IPS DF 19.7 (cell line): Measurements from ENCODE around the gene FHIT.

ENCODE experiments used
- DNase-seq: peaks from one replicate; pipeline ENCODE4 v3.0.0-alpha.2; 2013; ENCODE audit warnings: low read depth, low spot score

FHIT gene

DNA sequence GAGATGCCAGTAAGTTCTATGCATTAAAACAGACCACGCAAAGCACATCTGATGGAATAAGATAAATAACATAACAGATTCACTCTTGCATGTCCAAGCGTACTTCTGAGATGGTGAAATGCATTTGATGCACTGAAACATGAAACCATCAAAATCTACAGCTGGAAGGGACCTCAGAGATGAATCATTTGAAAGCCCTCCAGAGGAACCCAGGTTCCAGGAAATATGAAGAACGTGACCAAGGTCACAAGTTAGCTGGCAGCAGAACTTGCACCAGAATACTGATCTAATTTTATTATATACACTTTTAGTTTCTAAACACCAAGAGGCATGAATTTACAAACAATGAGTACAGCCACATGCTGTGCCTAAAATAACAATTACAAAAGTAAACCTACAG is 957.1 kb downstream of the FHIT start:
- no peak for DNase-seq

DNA sequence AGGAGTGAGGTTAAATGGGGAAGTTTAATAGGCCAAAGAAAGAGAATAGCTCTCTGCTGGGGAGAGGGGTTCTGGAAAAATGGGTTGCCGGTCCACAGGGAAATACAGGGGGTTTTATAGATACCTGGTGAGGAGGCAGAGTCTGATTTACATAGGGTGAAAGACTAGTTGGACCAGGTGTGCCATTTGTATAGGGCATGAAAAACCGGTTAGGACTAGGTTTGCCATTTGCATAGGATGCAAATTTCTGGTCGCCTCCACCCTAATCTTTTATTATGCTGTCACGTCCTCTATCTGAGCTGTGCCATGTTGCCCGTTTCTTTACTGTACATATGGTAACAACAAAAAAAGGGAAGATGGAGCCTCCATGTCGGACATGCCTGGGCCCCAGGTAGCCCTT is 960.1 kb downstream of the FHIT start:
- no peak for DNase-seq

DNA sequence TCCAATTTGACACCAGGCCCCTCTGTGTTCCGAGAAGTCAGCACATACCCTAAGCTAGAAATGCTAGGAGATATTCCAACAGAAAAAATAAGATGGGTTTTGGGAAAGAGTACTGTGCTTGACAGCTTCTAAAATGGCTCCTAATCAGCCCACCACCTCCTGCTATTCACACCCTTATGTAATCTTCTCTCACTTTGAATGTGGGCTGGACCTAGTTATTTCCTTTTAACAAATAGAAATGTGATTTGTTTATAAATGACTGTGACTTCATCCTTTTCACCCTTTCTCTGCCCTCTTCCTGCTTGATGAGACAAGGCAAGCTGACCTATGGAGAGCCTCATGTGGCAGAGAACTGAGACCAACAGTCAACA is 961.1 kb downstream of the FHIT start:
- DNase-seq, result no peak

DNA sequence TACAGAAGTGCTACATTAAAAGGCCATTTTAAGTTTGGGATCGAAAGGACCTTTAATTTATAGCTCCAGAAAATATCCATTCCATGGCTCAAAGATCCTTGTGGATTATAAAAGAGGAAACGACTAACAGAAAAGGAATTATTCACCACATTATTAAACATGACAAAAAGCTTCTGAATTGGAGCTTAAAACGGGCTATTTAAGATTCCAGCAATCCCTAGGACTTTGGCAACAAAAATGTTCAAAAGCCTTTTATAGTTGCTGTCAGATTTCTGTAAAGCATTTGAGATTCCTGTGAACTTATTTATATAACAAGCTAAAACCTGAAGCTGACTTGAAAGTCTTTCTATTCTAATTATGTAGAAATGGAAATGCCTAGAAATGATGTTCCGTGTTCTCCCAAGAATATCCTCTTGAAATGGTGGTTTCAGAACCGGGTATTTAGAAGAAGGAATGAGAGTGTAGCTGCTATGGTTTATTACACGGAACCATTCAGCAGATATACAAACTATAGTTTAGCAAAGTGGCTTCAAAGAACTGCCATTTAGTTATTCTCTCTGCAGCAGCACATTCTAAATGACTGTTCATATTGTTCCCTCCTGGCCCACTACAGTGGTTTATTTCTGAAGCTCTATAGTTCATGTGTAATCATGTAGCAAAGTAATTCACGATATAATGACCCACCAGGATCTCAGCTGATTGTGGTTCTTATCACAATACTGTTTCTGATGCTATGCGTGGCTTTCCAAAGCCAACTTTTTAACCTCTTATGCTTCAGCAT is 961.7 kb downstream of the FHIT start:
- DNase-seq, result no peak

DNA sequence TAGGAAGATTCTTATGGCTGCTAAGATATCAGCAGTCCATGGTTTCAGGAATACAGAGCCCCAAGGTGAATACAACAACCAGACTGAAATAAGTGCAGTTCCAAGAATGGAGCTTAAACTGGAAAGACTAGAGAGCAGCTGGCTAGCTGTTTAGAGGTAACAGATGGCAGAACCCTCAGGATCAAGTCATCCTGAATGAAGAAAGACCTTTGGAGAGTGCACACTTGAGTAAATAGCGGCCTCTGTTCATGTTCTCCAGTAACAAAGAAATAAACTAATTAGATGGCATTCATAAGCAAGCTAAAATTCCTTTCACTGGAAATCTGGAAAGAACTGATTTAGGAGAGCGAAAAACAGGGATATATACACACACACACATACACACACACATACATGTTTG is 968.4 kb downstream of the FHIT start:
- no peak for DNase-seq

DNA sequence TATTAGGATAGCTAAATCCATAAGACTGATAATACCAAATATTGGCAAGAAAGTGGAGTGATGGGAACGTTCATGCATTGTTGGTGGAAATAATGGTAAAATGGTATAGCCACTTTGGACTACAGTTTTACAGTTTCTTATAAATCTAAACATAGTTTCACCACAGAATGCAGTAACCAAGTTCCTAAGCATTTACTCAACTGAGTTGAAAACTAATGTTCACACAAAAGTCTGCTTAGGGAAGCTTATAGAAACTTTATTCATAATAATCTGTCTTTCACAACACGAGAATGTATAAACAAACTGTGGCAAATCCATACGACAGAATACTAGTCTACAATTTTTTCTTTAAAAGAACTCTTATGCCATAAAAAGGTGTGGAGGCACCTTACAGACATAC is 969.3 kb downstream of the FHIT start:
- no peak for DNase-seq

DNA sequence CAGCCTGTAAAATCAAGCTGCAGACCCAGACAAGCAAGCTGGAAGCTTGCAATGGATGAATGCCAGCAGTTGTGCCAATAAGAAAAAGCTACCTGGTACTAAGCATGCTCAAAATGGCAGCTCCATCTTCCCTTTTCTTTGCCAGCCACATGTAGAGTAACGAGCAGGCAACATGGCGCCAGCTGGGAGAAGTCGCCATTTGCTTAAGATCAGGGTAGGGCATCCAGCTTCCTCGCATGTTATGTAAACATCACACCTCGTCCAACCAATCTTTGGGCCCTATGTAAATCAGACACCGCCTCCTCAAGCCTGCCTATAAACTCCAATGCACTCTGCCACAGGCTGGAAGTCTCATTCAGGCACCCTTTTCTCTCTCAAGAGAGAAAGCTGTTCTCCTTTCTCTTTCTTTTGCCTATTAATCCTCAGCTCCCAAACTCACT is 973.9 kb downstream of the FHIT start:
- DNase-seq, result peak; percentile 7

DNA sequence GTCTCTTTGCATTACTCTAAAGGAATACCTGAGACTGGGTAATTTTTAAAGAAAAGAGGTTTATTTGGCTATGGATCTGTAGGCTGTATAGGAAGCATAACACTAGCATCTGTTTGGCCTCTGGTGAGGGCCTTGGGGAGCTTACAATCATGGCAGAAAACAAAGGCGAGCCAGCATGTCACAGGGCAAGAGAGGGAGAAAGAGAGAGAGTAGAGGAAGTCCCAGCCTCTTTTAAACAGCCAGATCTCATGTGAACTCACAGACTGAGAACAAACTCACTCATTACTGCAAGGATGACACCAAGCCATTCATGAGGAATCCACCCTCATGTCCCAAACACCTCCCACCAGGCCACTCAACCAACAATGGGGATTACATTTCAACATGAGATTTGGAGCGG is 974.6 kb downstream of the FHIT start:
- no peak for DNase-seq

DNA sequence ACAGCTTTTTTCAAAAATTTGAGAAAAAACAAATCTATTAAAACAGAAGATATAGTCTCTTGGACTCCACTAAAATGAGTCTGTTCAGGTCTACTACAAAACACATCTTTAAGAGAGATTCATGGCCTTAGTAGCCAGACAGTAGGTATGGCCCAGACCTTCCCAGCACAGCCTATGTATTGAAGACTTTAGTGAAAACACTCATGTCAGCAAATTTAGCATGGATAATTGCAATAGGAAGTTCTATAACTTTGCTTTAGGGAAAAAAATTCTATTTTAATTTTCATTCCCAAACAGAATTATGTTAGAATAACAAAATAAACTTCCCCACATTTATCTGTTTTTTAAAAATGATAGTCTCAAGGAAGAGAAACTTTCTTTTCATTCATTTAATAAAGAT is 976.6 kb downstream of the FHIT start:
- no peak for DNase-seq

DNA sequence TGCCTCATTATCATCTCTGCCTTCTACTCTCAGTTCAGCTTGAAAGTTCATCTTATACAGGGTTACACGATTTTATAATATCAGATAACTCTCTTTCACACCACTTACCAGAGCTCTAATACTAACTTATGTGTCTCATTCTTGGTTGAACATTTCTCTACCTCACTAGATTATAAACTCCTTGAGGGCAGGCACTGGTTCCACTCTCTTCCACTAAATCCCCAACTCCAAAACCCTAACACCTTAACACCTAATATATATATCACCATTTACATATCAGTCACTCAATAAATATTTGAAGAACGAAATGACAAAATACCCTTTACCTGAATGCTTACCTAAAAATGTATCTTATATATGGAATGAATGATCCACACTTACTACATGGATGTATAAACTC is 977.2 kb downstream of the FHIT start:
- DNase-seq, result no peak

DNA sequence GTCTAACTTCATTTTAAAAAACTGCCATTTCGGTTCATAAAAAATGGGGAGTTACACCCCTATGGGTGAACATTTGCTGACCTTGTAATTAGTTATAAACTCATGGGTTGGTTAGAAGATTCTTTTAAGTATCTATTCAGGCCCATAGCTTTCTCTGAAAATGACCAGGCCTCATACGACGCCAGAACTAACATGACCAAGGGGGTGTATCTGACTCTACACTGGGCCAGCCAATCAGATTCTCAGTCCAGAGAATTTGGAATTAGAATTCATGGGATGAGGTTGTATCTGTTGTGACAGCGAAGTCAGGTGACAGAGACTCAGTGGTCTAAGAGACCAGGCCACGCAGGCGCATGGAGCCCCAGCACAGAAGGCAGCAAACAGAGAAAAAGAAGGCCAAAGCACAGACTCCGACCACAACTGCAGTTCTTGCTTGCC is 981.4 kb downstream of the FHIT start:
- DNase-seq, result no peak

DNA sequence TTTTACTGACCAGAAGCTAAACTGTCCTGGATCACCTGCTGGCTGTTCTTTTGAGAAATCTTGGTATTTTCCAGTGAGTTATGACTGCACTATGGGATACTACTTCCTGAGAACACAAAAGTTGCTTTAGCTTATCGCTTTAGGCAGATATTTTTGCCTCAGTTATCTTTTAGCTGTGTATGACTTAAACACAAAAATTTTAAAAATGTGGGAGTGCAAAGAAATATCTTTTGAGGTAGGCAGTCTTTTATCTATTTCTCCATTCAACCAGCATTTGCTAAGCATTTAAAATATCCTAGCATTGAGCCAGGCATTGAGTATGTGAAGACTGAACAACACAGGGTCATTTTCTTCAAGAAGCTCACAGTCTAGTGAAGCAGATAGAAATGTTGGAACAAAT is 981.9 kb downstream of the FHIT start:
- DNase-seq, result no peak

DNA sequence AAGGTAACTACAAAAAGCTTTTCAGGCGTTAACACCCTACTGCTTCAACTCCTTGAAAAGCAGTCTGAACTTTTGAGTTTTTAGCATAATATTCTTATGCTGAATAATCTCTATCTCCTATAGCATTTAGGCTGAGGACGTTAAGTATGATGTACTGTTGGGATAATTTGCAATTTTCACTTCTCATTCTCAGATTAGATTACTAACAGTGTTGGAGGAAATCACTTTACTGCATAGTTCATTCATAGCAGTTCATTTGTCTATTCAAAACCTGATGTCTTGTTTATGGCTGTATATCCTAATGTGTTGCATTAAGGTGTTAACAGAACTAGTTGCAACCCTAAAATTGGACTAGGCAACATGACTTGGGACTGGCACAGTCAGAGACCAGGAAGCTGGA is 983.1 kb downstream of the FHIT start:
- no peak for DNase-seq

DNA sequence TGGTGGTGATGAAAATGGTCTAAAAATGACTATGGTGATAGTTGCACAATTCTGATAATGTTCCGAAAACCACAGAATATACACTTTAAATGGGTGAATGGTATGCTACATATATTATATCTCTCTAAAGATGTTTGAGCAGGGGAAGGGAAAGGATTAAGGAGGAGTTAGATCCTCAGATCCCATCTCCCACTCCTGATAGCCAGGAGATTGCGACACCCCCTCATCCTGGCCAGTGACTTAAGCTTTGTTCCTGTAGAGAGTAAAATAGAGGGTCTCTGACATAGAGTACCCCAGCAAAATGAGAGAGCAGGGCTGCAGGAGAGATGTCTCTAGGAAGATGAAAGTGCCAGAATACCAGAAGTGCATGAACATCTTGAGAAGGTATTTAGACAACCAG is 984.8 kb downstream of the FHIT start:
- no peak for DNase-seq

DNA sequence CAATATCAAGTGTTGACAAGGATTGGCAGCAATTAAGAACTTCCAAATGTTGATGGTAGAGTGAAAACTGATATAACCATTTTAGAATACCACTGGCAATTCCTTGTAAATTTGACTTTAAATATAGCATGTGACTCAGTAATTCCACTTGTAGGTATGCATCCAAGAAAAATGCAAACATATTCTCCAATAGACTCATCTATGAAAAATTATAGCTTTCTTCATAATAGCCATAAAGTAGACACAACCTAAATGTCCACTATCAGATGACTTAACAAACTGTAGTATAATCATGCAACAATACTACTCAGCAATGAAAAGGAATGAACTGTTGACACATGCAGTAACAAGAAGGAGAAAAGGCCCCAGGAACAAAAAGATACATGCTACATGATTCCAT is 988.1 kb downstream of the FHIT start:
- DNase-seq, result no peak

DNA sequence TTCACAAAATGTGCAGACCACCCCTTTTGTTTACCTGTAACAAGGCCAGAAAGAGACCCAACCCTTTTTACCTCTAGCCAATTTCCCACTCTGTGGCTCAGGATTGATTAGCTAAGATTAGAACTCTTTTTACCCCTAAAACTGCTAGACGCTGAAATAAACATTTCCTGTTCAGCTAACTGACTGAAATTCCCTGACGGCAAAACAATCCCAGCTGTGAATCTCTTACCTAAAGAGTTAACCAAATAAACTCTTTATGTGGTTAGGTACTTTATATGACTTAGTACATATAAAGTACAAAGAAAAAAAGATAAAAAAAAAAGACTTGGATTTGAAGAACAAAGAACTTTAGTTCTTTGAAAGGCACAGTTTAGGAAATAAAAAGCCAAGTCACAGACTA is 988.7 kb downstream of the FHIT start:
- no peak for DNase-seq

DNA sequence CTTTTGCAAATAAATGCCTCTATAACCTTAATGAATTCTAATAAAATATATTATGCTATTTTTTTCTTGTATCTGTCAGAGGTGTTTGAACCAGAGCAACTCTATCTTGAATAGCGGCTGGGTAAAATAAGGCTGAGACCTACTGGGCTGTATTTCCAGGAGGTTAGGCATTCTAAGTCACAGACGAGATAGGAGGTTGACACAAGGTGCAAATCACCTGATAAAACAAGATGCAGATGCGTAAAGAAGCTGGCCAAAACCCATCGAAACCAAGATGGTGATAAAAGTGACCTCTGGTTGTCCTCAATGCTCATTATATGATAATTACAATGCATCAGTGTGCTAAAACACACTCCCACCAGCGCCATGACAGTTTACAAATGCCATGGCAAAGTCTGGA is 990.7 kb downstream of the FHIT start:
- DNase-seq, result no peak

DNA sequence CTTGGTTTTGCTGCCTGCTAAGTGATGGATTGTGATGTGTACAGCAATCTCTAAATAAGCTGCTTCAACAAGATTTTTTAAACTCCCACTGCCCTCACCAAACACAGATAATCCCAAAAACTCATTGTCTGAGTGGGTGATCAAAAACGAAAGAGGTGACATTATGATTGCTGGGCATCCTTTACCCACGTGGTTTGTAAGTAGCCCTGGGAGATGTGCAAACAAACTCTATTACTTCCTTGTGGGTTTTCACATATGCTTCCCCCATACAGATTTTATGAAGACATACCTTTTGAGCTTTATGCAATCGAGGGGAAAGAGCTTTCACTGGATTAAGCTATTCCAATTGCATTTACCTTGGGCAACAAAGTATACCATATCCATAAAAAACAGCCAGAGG is 1000.4 kb downstream of the FHIT start:
- DNase-seq, result no peak

DNA sequence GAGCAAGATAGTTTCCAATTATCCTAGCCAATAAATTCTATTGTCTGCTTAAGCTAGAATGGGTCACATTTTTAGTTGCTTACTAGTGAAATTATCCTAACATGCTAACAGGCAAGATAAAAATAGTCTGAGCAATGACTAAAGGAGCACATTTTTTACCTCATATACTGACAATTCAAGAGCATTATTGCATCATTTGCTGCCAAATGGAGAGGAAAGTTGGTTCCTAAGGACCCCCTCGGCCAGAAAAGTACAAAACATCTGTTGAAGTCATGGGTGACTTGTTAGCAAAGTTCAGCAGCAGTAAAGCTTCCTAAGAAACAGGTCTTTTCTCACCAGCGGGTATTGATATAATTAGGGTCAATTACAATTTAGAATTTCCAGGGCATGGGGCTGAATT is 1001.0 kb downstream of the FHIT start:
- no peak for DNase-seq

DNA sequence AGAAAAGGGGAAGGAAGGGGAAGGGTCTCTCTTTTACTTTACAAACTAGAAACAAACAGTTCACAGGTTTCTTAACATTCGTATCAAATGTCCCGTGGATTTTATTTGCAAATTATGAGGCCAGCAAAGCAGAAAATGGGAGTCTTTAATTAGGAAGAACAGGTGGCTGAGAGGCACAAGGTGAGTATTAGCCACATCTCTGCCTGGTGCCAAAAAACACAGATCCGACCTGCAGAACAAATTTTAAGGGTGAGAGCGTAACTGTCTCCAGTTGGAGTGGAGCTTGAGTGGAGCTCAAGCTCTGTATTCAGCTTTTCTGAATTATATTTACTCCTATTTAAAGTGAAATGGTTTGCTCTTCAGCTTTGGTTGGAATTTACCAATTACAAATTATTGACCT is 1004.9 kb downstream of the FHIT start:
- no peak for DNase-seq

DNA sequence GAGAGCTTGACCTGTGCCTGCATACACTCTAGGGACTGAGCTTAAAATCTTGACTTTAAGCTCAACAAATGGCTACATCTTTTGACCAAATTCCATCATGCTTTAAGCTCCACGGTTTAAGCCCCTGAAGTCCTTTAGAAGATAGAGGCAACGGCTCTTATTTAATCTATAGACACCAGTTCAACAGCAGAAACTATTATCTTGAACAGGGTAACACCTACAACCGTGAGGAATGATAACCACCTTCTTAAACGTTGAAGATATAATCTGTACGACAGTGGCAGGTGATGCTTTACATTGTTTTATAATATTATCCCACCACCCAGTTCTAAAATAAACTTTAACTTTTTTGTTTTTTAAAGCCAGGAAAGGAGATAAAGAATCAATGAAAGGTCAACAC is 1007.8 kb downstream of the FHIT start:
- DNase-seq, result no peak

DNA sequence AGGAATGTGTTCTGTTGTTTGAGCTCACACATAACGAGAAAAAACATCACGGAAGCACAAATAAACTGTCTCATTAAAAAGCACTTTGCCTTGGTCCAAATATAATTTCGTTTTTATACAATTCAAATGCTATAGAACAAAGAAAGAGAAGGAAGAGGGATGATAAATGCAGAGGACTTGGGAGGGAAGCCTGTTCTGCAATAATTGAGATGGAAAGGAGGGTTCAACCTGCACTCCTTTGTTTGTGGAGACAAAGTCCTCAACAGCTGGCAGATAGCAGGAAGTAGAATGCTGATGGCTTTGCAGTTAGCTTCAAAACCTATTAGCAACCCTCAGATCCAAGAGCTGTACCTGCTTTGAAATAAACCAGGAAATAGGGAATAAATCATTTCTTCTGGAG is 1010.8 kb downstream of the FHIT start:
- peak; percentile 42 for DNase-seq

DNA sequence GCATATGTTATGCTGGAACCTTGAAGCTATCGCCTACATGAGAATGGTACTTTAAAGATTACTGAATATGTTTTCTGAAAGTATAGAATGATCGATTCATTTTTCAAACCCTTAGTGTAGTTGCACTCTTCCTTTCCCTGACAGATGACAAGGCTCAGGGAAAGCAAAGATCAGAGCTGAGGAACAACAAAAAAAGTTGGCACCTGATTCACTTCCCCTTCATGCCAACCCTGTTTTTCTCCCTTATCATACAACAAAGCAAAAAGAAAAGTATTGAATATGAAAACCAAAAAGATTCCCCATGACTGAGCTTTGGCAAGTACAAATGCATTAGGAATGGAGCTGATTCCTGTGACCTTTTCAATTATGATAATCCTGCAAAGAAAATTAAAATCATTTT is 1012.7 kb downstream of the FHIT start:
- DNase-seq, result no peak

DNA sequence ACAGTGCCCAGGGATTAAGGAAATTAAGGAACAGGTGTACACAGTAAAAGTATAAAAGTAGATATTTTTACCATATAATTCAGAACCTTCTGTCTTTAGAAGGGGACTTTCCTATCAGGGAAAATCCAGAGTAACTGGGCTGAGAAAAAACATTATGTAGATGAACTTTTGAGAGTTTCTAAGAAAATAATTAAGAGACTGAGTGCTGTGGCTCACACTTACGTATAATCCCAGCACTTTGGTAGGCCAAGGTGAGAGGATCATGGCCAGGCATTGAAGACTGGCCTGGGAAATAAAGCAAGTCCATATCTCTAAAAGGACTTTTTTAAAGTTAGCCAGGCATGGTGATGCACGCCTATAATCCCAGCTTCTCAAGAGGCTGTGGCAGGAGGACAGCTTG is 1021.8 kb downstream of the FHIT start:
- no peak for DNase-seq
